Left lung (tissue), 10 donors: ENCODE results near the gene MAFG. TPM values are rescaled to one million over a fixed set of nuclear protein-coding genes. Genes with fewer than 3 reads are reported as not detected.

Source experiments
- ATAC-seq: fragments of 200-7000 bp; cut with Tn5 transposase; one replicate; pipeline ENCODE4 v1.9.1; 2020; ENCODE audit warnings: moderate library complexity
- DNase-seq, 4 donors: peaks; one replicate each; pipeline ENCODE4 v3.0.0-alpha.2; 2013 to 2020
- H3K27ac ChIP-seq, 2 donors: fragments of 200-600 bp; sonication (generic) in 1 of 2; one replicate each; pipeline versions ENCODE4 v1.5.0 to v1.8.0; 2020 to 2021
- H3K27me3 ChIP-seq, 2 donors: fragments of 200-600 bp; sonication (generic) in 1 of 2; one replicate each; pipeline versions ENCODE4 v1.5.0 to v1.8.0; 2020 to 2021
- H3K36me3 ChIP-seq, 2 donors: fragments of 200-600 bp; sonication (generic) in 1 of 2; one replicate each; pipeline versions ENCODE4 v1.5.0 to v1.8.0; 2020 to 2021
- H3K4me1 ChIP-seq, 2 donors: fragments of 200-600 bp; one replicate each; pipeline ENCODE4 v1.8.0; 2021
- H3K4me3 ChIP-seq, 2 donors: fragments of 200-600 bp; sonication (generic) in 1 of 2; one replicate each; pipeline versions ENCODE4 v1.5.0 to v1.8.0; 2020 to 2021; ENCODE audit warnings: mild to moderate bottlenecking in 1 of 2
- H3K9me3 ChIP-seq, 2 donors: fragments of 200-600 bp; sonication (generic) in 1 of 2; one replicate each; pipeline versions ENCODE4 v1.5.0 to v1.8.0; 2020 to 2021
- intact Hi-C, 2 donors: fragments of 100-400 bp; cut with DNase I; formaldehyde crosslinking; loops; one replicate each; pipeline versions ENCODE4 v1.11.2 to v1.14.2; 2022
- polyA plus RNA-seq, 6 donors: library from polyadenylated mRNA; unstranded; fragments of 120-200 nt; gene quantifications; one replicate each; pipeline ENCODE4 v1.2.1, GENCODE V29; 2013; ENCODE audit not compliant: insufficient read length in 6 of 6
- total RNA-seq, 2 donors: library from RNA; stranded (reverse); fragmentation: NEBNext Ultra II Directional; extraction: Animal tissue kit (Norgen Biotek cat#: 25700); gene quantifications; one replicate each; pipeline ENCODE4 v1.2.1, GENCODE V29; 2021
- TF ChIP-seq, protein P1 (sequence below), 2 donors: fragments of 200-600 bp; sonication (generic) in 1 of 2; IDR thresholded peaks; one replicate each; pipeline versions ENCODE4 v1.5.0 to v1.8.0; 2021; ENCODE audit warnings: antibody characterized with exemption in 2 of 2
- donor health status: DM: no; HTN: yes; CAD: no.
- donor health status: DM: no; HTN: no; CAD: no.

The MAFG gene
- total and polyA plus RNA-seq, 8 donors = 8.1 to 39.8 (median 11.5) TPM

DNA sequence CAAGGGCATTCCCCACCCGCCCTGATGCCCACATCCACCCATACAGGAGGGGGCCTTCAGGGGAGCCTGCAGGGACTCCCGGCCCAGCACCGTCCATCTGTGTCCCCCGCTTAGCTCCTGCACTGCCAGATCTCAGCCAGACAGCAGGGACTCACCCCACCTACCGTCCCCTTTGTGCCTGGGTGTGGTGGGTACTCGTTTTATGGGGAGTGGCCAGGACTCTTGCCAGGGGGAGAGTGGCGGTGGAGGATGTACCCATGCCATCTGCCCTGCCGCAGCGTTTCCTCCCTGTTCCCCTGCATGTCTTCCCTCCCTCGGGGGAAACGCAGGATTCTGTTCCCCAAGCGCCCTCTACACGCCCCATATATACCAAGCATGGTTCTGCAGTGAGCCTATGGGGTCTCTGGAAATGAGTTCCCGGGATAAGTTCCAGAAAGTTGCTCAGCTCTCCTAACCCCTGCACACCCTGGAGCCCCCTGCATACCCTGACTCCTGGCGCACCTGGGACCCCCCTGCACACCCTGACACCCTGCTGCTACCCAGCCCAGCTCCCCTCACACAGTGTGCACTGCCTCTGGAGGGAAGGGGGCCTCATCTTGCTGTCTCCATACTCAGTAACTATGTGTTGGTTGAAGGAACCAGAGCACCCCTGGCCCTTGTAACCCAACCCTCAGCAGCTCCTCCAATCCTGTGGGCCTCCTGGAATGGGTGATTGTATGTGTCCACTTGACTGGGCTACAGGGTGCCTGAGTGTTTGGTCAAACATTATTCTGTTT, 4.2 kb upstream of the MAFG start:
- Histone ChIP-seq H3K27me3 (peaks cover 0 to 51% of the 10 kb centered on the region in 2 donors), H3K4me1 (peaks cover 0 to 28% of the 10 kb centered on the region in 2 donors), H3K27ac (no peak overlapping the region), H3K36me3 (peaks cover 0 to 7% of the 10 kb centered on the region in 2 donors), H3K9me3 (no peaks in the 10 kb centered on the region), H3K4me3 (no peak overlapping the region)
- DNase-seq (no peak), ATAC-seq (peak; percentile 5)
- TF ChIP-seq, protein P1, sequence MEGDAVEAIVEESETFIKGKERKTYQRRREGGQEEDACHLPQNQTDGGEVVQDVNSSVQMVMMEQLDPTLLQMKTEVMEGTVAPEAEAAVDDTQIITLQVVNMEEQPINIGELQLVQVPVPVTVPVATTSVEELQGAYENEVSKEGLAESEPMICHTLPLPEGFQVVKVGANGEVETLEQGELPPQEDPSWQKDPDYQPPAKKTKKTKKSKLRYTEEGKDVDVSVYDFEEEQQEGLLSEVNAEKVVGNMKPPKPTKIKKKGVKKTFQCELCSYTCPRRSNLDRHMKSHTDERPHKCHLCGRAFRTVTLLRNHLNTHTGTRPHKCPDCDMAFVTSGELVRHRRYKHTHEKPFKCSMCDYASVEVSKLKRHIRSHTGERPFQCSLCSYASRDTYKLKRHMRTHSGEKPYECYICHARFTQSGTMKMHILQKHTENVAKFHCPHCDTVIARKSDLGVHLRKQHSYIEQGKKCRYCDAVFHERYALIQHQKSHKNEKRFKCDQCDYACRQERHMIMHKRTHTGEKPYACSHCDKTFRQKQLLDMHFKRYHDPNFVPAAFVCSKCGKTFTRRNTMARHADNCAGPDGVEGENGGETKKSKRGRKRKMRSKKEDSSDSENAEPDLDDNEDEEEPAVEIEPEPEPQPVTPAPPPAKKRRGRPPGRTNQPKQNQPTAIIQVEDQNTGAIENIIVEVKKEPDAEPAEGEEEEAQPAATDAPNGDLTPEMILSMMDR (IDR thresholded peaks at IDR 0.05) = no peak
- intact Hi-C loops = no loop called here

DNA sequence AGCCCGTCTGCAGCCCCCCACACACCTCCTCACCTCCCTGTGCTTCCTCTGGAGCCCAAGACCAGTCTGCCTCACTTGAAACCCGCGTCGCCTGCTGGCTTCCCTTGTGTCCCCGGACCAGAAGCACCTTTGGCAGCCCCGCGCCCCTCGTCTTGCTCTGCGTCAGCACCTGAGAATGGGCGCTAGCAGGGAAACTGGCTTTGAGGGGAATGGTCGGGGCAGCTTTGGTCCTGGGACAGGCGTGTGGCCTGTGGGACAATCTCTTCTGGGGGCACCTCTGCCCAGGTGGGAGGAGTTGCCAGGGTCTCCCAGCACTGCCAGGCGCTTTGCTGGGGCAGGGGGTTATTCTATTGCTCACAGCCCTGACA, 3.6 kb upstream of the MAFG start:
- Histone ChIP-seq H3K4me1 (peaks cover 0 to 25% of the 10 kb centered on the region in 2 donors), H3K9me3 (no peaks in the 10 kb centered on the region), H3K27me3 (peaks cover 0 to 45% of the 10 kb centered on the region in 2 donors), H3K27ac (no peak overlapping the region), H3K4me3 (no peak overlapping the region), H3K36me3 (peaks cover 0 to 7% of the 10 kb centered on the region in 2 donors)
- intact Hi-C loops = no loop called here
- TF ChIP-seq, protein P1 (IDR thresholded peaks at IDR 0.05) = no peak
- ATAC-seq = no peak
- DNase-seq = peak in 1 of 4 donors; percentile 71

DNA sequence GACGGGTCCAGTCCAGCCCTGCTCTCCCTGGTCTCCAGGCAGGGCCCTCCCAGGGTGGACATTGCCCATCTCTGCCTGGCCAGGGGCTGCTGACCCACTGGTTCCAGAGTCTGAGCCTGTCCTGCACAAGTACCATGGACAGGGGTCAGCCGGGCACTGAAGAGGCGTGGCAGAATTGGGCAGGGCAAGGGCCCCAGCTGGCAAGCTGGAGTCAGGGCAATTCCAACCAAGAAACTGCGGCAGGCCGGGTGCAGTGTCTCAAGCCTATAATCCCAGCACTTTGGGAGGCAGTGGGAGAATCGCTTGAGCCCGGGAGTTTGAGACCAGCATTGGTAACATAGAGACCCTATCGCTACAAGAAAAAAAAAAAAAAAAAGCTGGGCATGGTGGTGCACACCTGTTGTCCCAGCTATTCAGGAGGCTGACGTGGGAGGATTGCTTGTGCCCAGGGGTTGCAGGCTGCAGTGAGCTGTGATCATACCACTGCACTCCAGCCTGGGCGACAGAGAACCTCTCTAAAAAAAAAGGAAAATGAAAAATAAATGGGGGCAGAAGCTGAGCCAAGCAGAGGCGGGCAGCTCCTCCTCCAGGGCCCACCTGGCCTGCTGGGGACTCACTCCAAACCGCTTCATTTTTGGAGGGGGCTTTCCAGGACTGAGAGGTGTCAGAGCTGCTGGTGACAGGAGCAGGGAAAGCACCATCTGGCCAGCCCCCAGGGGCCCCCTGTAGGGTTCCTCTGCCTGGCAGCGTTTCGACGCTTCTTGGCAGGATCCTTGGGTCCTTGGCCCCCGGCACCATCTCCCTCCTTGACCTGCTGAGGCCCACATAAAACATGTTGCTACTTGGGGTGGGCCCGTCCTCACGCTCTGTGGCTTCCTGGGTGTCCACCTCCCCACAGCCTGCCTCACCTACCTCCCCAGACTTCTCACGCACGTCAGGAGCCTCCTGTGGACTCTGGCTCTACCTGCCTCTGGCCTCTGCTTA, 2.9 kb upstream of the MAFG start:
- intact Hi-C loops = no loop called here
- H3K4me3 ChIP-seq = no peak overlapping the region
- peaks cover 0 to 43% of the 10 kb centered on the region in 2 donors for H3K27me3 ChIP-seq
- TF ChIP-seq, protein P1 (IDR thresholded peaks at IDR 0.05) = no peak
- peaks cover 0 to 7% of the 10 kb centered on the region in 2 donors for H3K36me3 ChIP-seq
- DNase-seq (peak in 1 of 4 donors; percentile 66), ATAC-seq (no peak)
- H3K4me1 ChIP-seq = peaks cover 0 to 26% of the 10 kb centered on the region in 2 donors
- H3K27ac ChIP-seq = no peak overlapping the region
- H3K9me3 ChIP-seq = no peaks in the 10 kb centered on the region

DNA sequence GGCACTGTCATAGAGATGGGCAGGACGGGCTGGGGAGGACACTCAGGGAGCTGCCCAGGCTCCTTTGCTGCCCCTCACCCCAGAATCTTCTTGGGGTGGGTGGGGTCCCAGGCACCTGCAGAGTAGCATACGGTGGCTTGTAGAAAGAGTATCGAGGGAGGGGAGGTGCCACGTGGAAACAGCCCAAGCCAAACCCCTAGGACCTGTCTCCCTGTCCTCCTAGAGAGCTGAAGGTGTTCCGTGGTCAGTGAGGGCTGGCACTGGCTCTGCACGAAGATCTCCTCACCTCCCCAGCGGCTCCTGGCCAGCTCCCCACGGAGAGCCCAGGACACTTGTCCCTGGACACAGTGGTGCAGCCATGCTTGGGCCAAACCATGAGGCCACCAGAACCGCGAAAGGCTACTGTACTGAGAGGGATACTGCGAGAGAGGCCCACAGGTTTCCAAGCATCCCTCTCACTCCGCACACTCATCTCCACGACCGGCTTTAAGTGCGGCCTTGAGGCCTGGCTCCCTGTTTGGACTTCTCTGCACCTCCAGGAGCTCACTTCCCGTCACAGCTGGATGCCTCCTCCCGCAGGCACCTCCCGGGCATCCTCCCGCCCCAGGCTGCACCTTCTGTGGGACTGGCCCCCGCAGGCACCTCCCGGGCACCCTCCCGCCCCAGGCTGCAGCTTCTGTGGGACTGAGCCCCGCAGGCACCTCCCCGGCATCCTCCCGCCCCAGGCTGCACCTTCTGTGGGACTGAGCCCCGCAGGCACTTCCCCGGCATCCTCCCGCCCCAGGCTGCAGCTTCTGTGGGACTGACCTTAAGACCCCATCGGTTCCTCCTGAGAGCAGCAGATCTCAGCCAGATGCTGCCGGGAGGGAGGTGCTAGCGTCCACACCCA, 2.0 kb upstream of the MAFG start:
- Histone ChIP-seq H3K27me3 (peaks cover 0 to 43% of the 10 kb centered on the region in 2 donors), H3K4me3 (no peak overlapping the region), H3K9me3 (no peaks in the 10 kb centered on the region), H3K27ac (no peak overlapping the region), H3K4me1 (peaks cover 5 to 36% of the 10 kb centered on the region in 2 donors), H3K36me3 (peaks cover 0 to 3% of the 10 kb centered on the region in 2 donors)
- TF ChIP-seq, protein P1 (IDR thresholded peaks at IDR 0.05) = no peak
- intact Hi-C loops = no loop called here
- DNase-seq = peak in 1 of 4 donors; percentile 59
- ATAC-seq = no peak
